Choroid plexus epithelial cell (primary cell): ENCODE results near the gene S100Z.

ENCODE experiments used
- DNase-seq: peaks from one replicate; pipeline ENCODE4 v3.0.0-alpha.2; 2010; ENCODE audit warnings: low read depth
- H3K4me3 ChIP-seq: 2 replicates; pipeline ENCODE4 v1.5.1; 2011; ENCODE audit warnings: low read depth, mild to moderate bottlenecking, control low read depth, low read length, moderate library complexity
- CTCF ChIP-seq: conservative IDR thresholded peaks from 2 replicates; pipeline ENCODE4 v1.5.1; 2011; ENCODE audit warnings: low read depth, mild to moderate bottlenecking, control low read depth, inconsistent platforms, low read length, moderate library complexity

Gene S100Z

GRCh38 chr5:76952795-76953536 lies 103.2 kb downstream of the S100Z start, which contains the start of gene CRHBP:
Gene CRHBP (plus strand): TSS chr5:76953045. CDS start chr5:76953135, 90 bp downstream.
- TF ChIP-seq CTCF: no peak

GRCh38 chr5:76953551-76954382 lies 104.0 kb downstream of the S100Z start:
- peak; percentile 36 for DNase-seq
- no peak for TF ChIP-seq CTCF
- H3K4me3 ChIP-seq: peak overlapping the region; percentile 50

More at GRCh38 chr5:76952795-76953536, 103.2 kb downstream of the S100Z start, which contains the start of gene CRHBP:
- H3K4me3 ChIP-seq: peak within 1 kb of the TSS; percentile 50
- DNase-seq: no peak

GRCh38 chr5:76954383-76954763 lies 104.6 kb downstream of the S100Z start:
- peak overlapping the region; percentile 50 for H3K4me3 ChIP-seq
- DNase-seq: no peak
- no peak for TF ChIP-seq CTCF

- DNase-seq: no peak
- no peak for TF ChIP-seq CTCF
- no peak overlapping the region for H3K4me3 ChIP-seq
Observed at GRCh38 chr5:76956033-76956432, 106.2 kb downstream of the S100Z start.

- TF ChIP-seq CTCF: no peak
- peak; percentile 92 for DNase-seq
- H3K4me3 ChIP-seq: no peak overlapping the region
Observed at GRCh38 chr5:76958991-76959767, 109.4 kb downstream of the S100Z start.

GRCh38 chr5:76960004-76960625 lies 110.3 kb downstream of the S100Z start:
- H3K4me3 ChIP-seq: no peak overlapping the region
- peak; percentile 7 for TF ChIP-seq CTCF
- DNase-seq: peak; percentile 50
